ENCODE data around the gene PLPP4. TPM values are rescaled to one million over a fixed set of nuclear protein-coding genes. Genes with fewer than 3 reads are reported as not detected.

Gene PLPP4
- total RNA-seq, 1 donor from 2014 or later, result 2.0 TPM

DNA sequence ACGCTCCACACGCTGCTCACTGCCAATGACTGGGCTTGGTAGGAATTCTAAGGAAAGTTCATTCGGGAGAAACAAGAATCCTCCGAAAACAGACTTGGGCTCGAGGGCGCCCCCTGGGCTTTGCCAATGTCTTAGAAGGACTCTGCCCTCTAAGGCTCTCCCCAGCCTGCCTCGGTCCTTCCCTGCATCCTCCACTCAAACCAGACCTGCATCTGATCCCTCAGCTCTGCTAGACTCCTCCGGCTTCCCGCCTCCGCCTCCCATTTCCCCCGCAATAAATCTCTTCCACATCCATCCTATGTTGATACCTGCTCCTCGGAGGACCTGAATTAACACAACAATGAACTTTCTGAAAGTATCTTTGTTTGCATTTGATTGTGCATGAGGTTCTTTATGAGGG, 177.6 kb downstream of the PLPP4 start:
- Mint-ChIP-seq H3K27ac (ENCODE audit: unreplicated experiment) (no peak overlapping the region), H3K4me3 (ENCODE audit: unreplicated experiment) (no peak overlapping the region), H3K27me3 (ENCODE audit: unreplicated experiment) (no peaks in the 10 kb centered on the region), H3K9me3 (ENCODE audit: unreplicated experiment) (peaks cover 5% of the 10 kb centered on the region), H3K36me3 (ENCODE audit: unreplicated experiment) (no peaks in the 10 kb centered on the region), H3K4me1 (ENCODE audit: unreplicated experiment) (no peaks in the 10 kb centered on the region)
- DNase-seq (ENCODE audit: extremely low spot score, unreplicated experiment), result no peak
- TF ChIP-seq, protein P1, sequence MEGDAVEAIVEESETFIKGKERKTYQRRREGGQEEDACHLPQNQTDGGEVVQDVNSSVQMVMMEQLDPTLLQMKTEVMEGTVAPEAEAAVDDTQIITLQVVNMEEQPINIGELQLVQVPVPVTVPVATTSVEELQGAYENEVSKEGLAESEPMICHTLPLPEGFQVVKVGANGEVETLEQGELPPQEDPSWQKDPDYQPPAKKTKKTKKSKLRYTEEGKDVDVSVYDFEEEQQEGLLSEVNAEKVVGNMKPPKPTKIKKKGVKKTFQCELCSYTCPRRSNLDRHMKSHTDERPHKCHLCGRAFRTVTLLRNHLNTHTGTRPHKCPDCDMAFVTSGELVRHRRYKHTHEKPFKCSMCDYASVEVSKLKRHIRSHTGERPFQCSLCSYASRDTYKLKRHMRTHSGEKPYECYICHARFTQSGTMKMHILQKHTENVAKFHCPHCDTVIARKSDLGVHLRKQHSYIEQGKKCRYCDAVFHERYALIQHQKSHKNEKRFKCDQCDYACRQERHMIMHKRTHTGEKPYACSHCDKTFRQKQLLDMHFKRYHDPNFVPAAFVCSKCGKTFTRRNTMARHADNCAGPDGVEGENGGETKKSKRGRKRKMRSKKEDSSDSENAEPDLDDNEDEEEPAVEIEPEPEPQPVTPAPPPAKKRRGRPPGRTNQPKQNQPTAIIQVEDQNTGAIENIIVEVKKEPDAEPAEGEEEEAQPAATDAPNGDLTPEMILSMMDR (IDR thresholded peaks at IDR 0.05), result no peak

Measured in osteocyte (in vitro differentiated cells).